ENCODE measurements around the gene DAPK1.

- TF ChIP-seq CTCF (IDR thresholded peaks at IDR 0.05) (no peak), EZH2 (IDR thresholded peaks at IDR 0.05; ENCODE audit: borderline replicate concordance, insufficient read depth, low read depth, low read length, poor library complexity, severe bottlenecking) (no peak)
Measured at GRCh38 chr9:87534957-87535356, 37.3 kb downstream of the DAPK1 start.
